ENCODE results near the gene ADGRG7. TPM values are rescaled to one million over a fixed set of nuclear protein-coding genes. Genes with fewer than 3 reads are reported as not detected.

ADGRG7 gene
- total and polyA plus RNA-seq, 2 of the 13 experiments (the other 11 are each of a cell fraction or from before 2014, with no cell fraction given): not detected

- 0 out of 2 replicates have a peak, but pooled peaks have one; percentile 19 for TF ChIP-seq PAXIP1 (CRISPR knock-in tag; conservative IDR thresholded peaks at IDR 0.05)
- TF ChIP-seq FOXM1 (CRISPR knock-in tag; IDR thresholded peaks at IDR 0.05): no peak
- TF ChIP-seq TFAP4 (IDR thresholded peaks at IDR 0.05; ENCODE audit: borderline replicate concordance, low read depth): peak; percentile 97
- TF ChIP-seq ZNF614 (CRISPR knock-in tag; IDR thresholded peaks at IDR 0.05; ENCODE audit: borderline replicate concordance): peak; percentile 64; the same call in 1 of the 2 replicates
- TF ChIP-seq ZNF280D (CRISPR knock-in tag; IDR thresholded peaks at IDR 0.05): no peak
- peak; percentile 58; the same call in 1 of the 2 replicates for TF ChIP-seq SOX13 (IDR thresholded peaks at IDR 0.05)
- TF ChIP-seq SOX13 (CRISPR knock-in tag; conservative IDR thresholded peaks at IDR 0.05 in 1 of 2, IDR thresholded peaks at IDR 0.05 in 1 of 2): peak in 1 of 2 experiments; percentile 89; a peak in 2 of 4 replicates
- no peak for TF ChIP-seq PLRG1 (conservative IDR thresholded peaks at IDR 0.05)
- TF ChIP-seq TEAD3 (CRISPR knock-in tag; optimal IDR thresholded peaks at IDR 0.05; ENCODE audit: borderline replicate concordance): peak; percentile 38
- TF ChIP-seq ZNF660 (CRISPR knock-in tag; IDR thresholded peaks at IDR 0.05; ENCODE audit: borderline replicate concordance, low read depth): no peak
- TF ChIP-seq NFE2 (CRISPR knock-in tag; IDR thresholded peaks at IDR 0.05): peak; percentile 60; the same call in 1 of the 2 replicates
- TF ChIP-seq FOXJ3 (CRISPR knock-in tag; IDR thresholded peaks at IDR 0.05; ENCODE audit: borderline replicate concordance): peak; percentile 38; the same call in 1 of the 2 replicates
- no peak for TF ChIP-seq ATF5 (CRISPR knock-in tag; IDR thresholded peaks at IDR 0.05; ENCODE audit: low read depth)
- no peak for TF ChIP-seq BCL3 (CRISPR knock-in tag; IDR thresholded peaks at IDR 0.05)
- 0 out of 2 replicates have a peak, but pooled peaks have one; percentile 37 for TF ChIP-seq ZNF292 (CRISPR knock-in tag; IDR thresholded peaks at IDR 0.05; ENCODE audit: borderline replicate concordance, low read depth)
- 0 out of 2 replicates have a peak, but pooled peaks have one; percentile 48 for TF ChIP-seq SMAD3 (CRISPR knock-in tag; IDR thresholded peaks at IDR 0.05)
- peak; percentile 74 for TF ChIP-seq MAFG (CRISPR knock-in tag; IDR thresholded peaks at IDR 0.05)
- no peak for TF ChIP-seq HIVEP1 (CRISPR knock-in tag; IDR thresholded peaks at IDR 0.05)
Measured at GRCh38 chr3:100602506-100603444, 6.6 kb upstream of the ADGRG7 start (continued).
